ENCODE results near the gene IL22RA1.

The IL22RA1 gene

DNA sequence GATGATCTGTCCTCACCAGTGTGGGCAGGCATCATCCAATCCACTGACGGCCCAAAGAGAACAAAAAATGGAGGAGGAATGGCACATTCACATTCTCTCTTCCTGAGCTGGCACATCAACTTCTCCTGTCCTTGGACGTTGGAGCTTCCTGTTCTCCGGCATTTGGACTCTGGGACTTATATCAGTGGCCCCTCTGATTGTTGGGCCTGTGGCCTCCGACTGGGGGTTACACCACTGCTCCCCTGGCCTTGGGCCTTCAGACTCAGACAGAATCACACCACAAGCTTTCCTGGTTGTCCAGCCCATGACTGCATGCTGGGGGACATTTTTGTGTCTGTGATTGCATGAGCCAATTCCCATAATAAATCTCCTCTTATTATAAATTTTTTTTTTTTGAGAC, 24.1 kb upstream of the IL22RA1 start:
- H3K4me1 ChIP-seq (ENCODE audit: control insufficient read depth, insufficient read depth, low read length, poor library complexity, severe bottlenecking): no peaks in the 10 kb centered on the region

DNA sequence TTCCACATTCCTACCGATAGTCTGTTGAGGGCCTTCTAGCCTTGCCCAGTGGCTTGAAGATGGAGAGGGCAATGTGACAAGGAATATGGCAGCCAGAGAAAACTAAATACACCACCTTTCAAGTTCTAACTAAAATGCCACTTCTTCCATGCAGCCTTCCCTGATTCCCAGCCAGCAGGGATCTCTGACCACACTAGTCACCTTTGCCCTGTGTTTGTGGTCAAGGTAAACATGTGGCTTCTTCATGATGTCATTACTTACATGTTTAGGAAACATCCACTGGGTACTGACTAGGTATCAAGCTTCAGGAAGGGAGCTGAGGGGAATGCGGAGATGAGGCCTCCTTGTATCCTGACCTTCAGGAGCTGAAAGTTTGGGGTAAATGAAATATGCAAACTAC, 22.6 kb upstream of the IL22RA1 start:
- Histone ChIP-seq H3K4me3 (ENCODE audit: insufficient read depth, low read depth, low read length, poor library complexity, severe bottlenecking) (no peak overlapping the region), H3K27ac (ENCODE audit: insufficient read depth, low read length, poor library complexity, severe bottlenecking) (no peak overlapping the region), H3K4me1 (ENCODE audit: control insufficient read depth, insufficient read depth, low read length, poor library complexity, severe bottlenecking) (no peaks in the 10 kb centered on the region), H3K36me3 (ENCODE audit: control insufficient read depth, insufficient read depth, low read length) (no peaks in the 10 kb centered on the region), H3K9me3 (ENCODE audit: control insufficient read depth, low read length) (no peaks in the 10 kb centered on the region), H3K27me3 (replicated peaks; ENCODE audit: control insufficient read depth, insufficient read depth, low read length, poor library complexity, severe bottlenecking) (no peaks in the 10 kb centered on the region)
- DNase-seq: no peak

More for the DNA sequence above, 24.1 kb upstream of the IL22RA1 start:
- H3K9me3 ChIP-seq (ENCODE audit: control insufficient read depth, low read length): no peaks in the 10 kb centered on the region
- DNase-seq: no peak
- no peak overlapping the region for H3K27ac ChIP-seq (ENCODE audit: insufficient read depth, low read length, poor library complexity, severe bottlenecking)
- no peaks in the 10 kb centered on the region for H3K36me3 ChIP-seq (ENCODE audit: control insufficient read depth, insufficient read depth, low read length)
- no peaks in the 10 kb centered on the region for H3K27me3 ChIP-seq (replicated peaks; ENCODE audit: control insufficient read depth, insufficient read depth, low read length, poor library complexity, severe bottlenecking)
- H3K4me3 ChIP-seq (ENCODE audit: insufficient read depth, low read depth, low read length, poor library complexity, severe bottlenecking): no peak overlapping the region

DNA sequence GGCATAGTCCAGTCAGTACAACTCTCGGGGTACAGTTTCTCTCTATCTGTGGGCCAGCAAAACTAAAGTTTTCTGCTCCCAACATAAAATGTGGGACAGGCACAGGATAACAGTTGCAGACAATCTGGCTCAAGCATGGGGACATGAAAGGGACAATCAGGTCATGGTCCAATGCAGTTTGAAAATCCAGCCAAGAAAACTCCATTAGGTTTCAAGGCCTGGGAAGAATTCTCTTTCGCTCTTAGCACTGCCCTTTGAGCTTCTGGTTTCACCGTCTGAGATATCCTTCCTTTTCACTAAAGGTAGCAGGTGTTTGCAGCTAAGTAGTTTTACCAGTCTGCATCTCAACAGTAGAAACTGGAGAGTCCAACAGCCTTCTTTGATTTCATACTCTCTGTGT, 21.1 kb upstream of the IL22RA1 start:
- H3K36me3 ChIP-seq (ENCODE audit: control insufficient read depth, insufficient read depth, low read length): peaks cover 3% of the 10 kb centered on the region
- H3K27me3 ChIP-seq (replicated peaks; ENCODE audit: control insufficient read depth, insufficient read depth, low read length, poor library complexity, severe bottlenecking): no peaks in the 10 kb centered on the region
- no peak overlapping the region for H3K4me3 ChIP-seq (ENCODE audit: insufficient read depth, low read depth, low read length, poor library complexity, severe bottlenecking)
- DNase-seq: no peak
- no peaks in the 10 kb centered on the region for H3K9me3 ChIP-seq (ENCODE audit: control insufficient read depth, low read length)
- H3K4me1 ChIP-seq (ENCODE audit: control insufficient read depth, insufficient read depth, low read length, poor library complexity, severe bottlenecking): no peaks in the 10 kb centered on the region
- H3K27ac ChIP-seq (ENCODE audit: insufficient read depth, low read length, poor library complexity, severe bottlenecking): no peak overlapping the region

DNA sequence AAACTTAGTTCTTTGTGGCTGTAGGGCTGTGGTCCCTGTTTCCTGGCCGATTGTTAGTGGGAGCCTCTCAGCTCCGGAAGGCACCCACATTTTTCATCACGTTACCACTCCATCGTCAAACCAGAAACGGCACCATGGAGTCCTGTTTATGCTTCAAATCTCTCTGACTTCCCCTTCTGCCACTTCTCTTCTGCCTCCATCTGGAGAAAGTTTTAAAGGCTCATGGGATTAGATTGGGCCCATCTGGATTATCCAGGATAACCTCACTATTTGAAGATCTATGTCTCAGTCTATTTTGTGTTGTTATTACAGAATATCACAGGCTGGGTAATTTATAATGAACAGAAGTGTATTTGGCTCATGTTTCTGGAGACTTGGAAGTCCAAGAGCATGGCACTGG, 19.3 kb upstream of the IL22RA1 start:
- Histone ChIP-seq H3K27me3 (replicated peaks; ENCODE audit: control insufficient read depth, insufficient read depth, low read length, poor library complexity, severe bottlenecking) (no peaks in the 10 kb centered on the region), H3K9me3 (ENCODE audit: control insufficient read depth, low read length) (no peaks in the 10 kb centered on the region), H3K27ac (ENCODE audit: insufficient read depth, low read length, poor library complexity, severe bottlenecking) (no peak overlapping the region), H3K4me3 (ENCODE audit: insufficient read depth, low read depth, low read length, poor library complexity, severe bottlenecking) (no peak overlapping the region), H3K36me3 (ENCODE audit: control insufficient read depth, insufficient read depth, low read length) (peaks cover 6% of the 10 kb centered on the region), H3K4me1 (ENCODE audit: control insufficient read depth, insufficient read depth, low read length, poor library complexity, severe bottlenecking) (no peaks in the 10 kb centered on the region)
- DNase-seq: no peak

DNA sequence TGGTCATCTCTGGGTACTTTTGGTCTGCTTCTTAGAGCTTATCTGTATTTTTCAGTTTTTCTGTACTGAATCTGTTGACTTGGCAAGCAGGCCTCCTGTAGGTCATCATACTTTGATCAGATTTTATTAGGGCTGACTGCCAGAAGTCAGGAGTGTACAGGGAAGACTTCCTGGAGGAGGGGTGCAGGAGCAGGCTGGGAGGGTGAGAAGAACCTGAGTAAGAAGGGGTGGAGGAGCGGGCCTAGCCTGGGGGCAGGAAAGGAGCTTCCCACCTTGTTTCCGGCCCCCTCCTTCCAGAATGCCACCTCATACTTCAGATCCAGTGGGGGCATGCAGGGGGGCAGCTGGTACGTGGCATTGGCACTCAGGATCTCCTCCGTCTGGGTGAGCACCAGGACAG, 18.3 kb upstream of the IL22RA1 start:
- Histone ChIP-seq H3K36me3 (ENCODE audit: control insufficient read depth, insufficient read depth, low read length) (peaks cover 6% of the 10 kb centered on the region), H3K27me3 (replicated peaks; ENCODE audit: control insufficient read depth, insufficient read depth, low read length, poor library complexity, severe bottlenecking) (no peaks in the 10 kb centered on the region), H3K9me3 (ENCODE audit: control insufficient read depth, low read length) (no peaks in the 10 kb centered on the region), H3K4me1 (ENCODE audit: control insufficient read depth, insufficient read depth, low read length, poor library complexity, severe bottlenecking) (no peaks in the 10 kb centered on the region), H3K27ac (ENCODE audit: insufficient read depth, low read length, poor library complexity, severe bottlenecking) (no peak overlapping the region), H3K4me3 (ENCODE audit: insufficient read depth, low read depth, low read length, poor library complexity, severe bottlenecking) (no peak overlapping the region)
- no peak for DNase-seq

DNA sequence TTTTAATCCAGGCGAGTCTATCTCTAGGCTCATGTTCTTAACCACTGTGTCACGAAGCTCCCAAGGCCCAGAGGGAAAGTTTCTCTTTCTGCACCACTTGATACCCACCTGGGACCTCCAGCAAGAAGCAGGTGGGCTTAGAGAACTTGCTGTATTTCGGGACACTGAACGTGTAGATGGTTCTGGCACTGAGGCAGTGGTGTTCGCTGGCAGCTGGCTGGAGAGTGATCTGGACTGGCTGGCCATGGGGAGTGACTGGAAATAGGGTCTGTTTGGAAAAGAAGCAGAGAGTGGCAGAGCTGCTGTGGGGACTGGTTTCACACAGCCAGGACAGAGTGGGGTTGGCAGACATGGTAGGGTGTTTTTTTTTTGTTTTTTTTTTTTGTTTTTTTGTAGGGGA, 16.4 kb upstream of the IL22RA1 start:
- no peaks in the 10 kb centered on the region for H3K9me3 ChIP-seq (ENCODE audit: control insufficient read depth, low read length)
- H3K4me1 ChIP-seq (ENCODE audit: control insufficient read depth, insufficient read depth, low read length, poor library complexity, severe bottlenecking): no peaks in the 10 kb centered on the region

DNA sequence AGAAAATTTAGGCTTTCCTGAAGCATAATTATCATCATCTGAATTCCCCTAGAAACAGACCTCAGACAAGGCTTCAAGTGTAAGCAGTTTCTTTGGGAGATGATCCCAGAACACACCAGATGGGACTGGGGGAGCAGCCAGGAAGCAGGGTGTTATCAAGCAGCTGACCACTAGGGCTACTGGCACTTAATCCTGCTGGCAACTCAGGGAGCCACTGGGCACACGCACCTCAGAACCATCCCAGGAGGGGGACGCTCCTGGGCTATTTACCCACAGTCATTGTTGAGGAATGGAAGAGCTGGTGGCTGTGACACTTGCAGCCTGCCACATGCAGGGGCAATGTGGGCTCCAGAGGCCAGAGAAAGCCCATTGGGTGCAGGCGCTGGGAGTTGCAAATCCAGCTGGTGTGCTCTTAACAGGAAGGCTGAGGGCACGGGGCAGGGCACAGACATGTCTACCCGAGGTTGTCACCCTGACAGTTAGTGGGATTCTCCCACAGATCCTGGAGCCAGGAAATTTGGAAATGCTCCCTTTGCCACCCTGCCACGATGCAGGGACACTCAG, 15.1 kb upstream of the IL22RA1 start:
- Histone ChIP-seq H3K4me1 (ENCODE audit: control insufficient read depth, insufficient read depth, low read length, poor library complexity, severe bottlenecking) (no peaks in the 10 kb centered on the region), H3K27ac (ENCODE audit: insufficient read depth, low read length, poor library complexity, severe bottlenecking) (no peak overlapping the region), H3K9me3 (ENCODE audit: control insufficient read depth, low read length) (no peaks in the 10 kb centered on the region), H3K27me3 (replicated peaks; ENCODE audit: control insufficient read depth, insufficient read depth, low read length, poor library complexity, severe bottlenecking) (no peaks in the 10 kb centered on the region), H3K36me3 (ENCODE audit: control insufficient read depth, insufficient read depth, low read length) (peaks cover 6% of the 10 kb centered on the region), H3K4me3 (ENCODE audit: insufficient read depth, low read depth, low read length, poor library complexity, severe bottlenecking) (no peak overlapping the region)
- no peak for DNase-seq

More for the DNA sequence above, 16.4 kb upstream of the IL22RA1 start:
- no peaks in the 10 kb centered on the region for H3K27me3 ChIP-seq (replicated peaks; ENCODE audit: control insufficient read depth, insufficient read depth, low read length, poor library complexity, severe bottlenecking)
- H3K27ac ChIP-seq (ENCODE audit: insufficient read depth, low read length, poor library complexity, severe bottlenecking): no peak overlapping the region
- H3K4me3 ChIP-seq (ENCODE audit: insufficient read depth, low read depth, low read length, poor library complexity, severe bottlenecking): no peak overlapping the region
- H3K36me3 ChIP-seq (ENCODE audit: control insufficient read depth, insufficient read depth, low read length): peaks cover 6% of the 10 kb centered on the region
- no peak for DNase-seq

DNA sequence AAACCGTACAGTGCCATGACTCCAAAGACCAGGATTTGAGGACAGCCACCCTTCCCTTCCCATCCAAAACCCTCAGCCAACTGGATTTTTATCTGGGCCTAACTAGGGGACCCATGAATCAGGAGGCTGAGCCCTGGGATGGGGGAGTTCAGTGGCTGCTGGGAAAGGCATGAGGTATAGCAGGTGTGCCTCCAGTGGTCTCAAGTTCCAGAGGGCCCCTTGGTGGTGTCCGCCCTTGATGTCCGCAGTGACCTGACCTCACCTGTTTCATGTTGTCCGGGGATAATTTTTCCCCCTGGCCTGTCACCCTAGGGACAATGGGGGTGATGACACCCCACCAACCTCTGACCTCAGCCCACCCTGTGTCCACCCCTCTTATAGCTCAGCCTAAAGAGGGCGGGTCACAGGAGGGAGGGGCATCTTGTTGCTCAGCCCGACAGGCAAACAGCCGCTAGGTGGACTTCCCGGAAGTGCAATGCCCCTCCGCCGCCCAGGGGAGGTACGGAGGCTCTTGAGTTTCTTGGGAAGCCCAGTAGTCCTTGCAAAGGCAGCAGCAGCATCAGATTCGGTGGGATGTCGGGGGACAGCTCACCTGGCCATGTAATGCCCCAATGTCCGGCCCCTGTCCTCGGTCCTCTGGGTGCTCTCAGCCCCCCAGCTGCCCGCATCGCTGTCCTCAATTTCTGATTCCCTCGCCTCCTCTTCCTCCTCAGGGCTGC, 13.8 kb upstream of the IL22RA1 start:
- DNase-seq: no peak
- H3K4me3 ChIP-seq (ENCODE audit: insufficient read depth, low read depth, low read length, poor library complexity, severe bottlenecking): no peak overlapping the region
- H3K27me3 ChIP-seq (replicated peaks; ENCODE audit: control insufficient read depth, insufficient read depth, low read length, poor library complexity, severe bottlenecking): no peaks in the 10 kb centered on the region
- no peak overlapping the region for H3K27ac ChIP-seq (ENCODE audit: insufficient read depth, low read length, poor library complexity, severe bottlenecking)
- peaks cover 6% of the 10 kb centered on the region for H3K36me3 ChIP-seq (ENCODE audit: control insufficient read depth, insufficient read depth, low read length)
- H3K4me1 ChIP-seq (ENCODE audit: control insufficient read depth, insufficient read depth, low read length, poor library complexity, severe bottlenecking): no peaks in the 10 kb centered on the region
- H3K9me3 ChIP-seq (ENCODE audit: control insufficient read depth, low read length): no peaks in the 10 kb centered on the region

DNA sequence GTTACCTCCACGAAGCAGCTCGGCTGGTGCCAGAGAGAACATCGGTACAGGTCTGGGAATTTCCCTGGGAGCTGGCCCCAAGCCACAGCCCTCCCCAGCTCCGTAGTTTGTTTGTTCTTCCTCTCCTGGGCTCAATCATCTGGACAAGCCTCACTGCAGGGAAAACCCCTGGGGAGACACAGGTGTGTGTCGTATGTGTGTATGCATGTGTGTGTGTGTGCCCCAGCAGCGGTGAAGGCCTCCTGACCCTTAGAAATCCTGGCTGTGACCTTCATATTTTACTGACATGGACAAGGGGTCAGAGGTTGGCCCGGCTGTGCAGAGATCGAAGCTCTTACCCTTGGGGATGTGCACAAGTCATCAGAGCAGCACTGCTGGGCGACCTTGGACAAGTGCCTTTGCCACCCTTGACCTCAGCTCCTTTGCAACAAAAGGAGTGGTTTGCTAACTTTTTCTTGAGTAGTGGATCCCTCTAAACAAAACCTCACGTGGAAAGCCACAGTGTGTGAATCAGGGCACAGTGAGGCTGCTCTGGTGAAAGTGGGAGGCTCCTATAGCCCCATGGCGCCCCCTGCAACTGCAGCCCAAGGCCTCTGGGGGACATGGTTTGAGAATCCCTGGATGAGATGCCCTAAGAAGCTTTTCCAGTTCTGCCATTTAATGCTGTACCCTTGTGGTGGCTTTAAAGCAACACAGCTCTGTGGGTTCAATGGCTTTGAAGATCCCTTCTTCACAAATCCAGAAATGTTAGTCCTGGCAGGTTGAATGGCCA, 12.3 kb upstream of the IL22RA1 start:
- H3K9me3 ChIP-seq (ENCODE audit: control insufficient read depth, low read length): no peaks in the 10 kb centered on the region
- peaks cover 6% of the 10 kb centered on the region for H3K36me3 ChIP-seq (ENCODE audit: control insufficient read depth, insufficient read depth, low read length)
- no peak overlapping the region for H3K27ac ChIP-seq (ENCODE audit: insufficient read depth, low read length, poor library complexity, severe bottlenecking)

DNA sequence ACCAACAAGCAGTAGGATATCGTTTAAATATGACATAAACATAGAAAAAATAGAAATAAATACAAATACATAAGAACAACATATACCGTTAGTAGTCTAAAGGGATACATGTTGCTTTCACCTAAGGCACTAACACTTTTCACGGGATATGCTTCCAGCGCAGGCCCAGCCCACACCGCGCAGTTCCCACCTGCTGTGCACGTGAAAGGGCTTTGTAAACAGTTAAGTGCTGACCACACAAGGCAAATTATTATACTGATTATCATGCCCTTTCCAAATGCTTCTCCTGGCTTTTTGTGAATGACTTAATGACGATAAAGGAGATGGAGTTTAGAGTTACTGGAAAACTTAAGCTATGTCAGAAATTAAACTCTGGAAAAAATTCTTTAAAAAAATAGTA, 11.3 kb upstream of the IL22RA1 start:
- Histone ChIP-seq H3K27me3 (replicated peaks; ENCODE audit: control insufficient read depth, insufficient read depth, low read length, poor library complexity, severe bottlenecking) (no peaks in the 10 kb centered on the region), H3K9me3 (ENCODE audit: control insufficient read depth, low read length) (no peaks in the 10 kb centered on the region), H3K27ac (ENCODE audit: insufficient read depth, low read length, poor library complexity, severe bottlenecking) (no peak overlapping the region), H3K36me3 (ENCODE audit: control insufficient read depth, insufficient read depth, low read length) (peaks cover 5% of the 10 kb centered on the region), H3K4me1 (ENCODE audit: control insufficient read depth, insufficient read depth, low read length, poor library complexity, severe bottlenecking) (peaks cover 8% of the 10 kb centered on the region), H3K4me3 (ENCODE audit: insufficient read depth, low read depth, low read length, poor library complexity, severe bottlenecking) (no peak overlapping the region)
- DNase-seq: no peak

More for the DNA sequence above, 12.3 kb upstream of the IL22RA1 start:
- DNase-seq: no peak
- Histone ChIP-seq H3K4me3 (ENCODE audit: insufficient read depth, low read depth, low read length, poor library complexity, severe bottlenecking) (no peak overlapping the region), H3K4me1 (ENCODE audit: control insufficient read depth, insufficient read depth, low read length, poor library complexity, severe bottlenecking) (peaks cover 5% of the 10 kb centered on the region), H3K27me3 (replicated peaks; ENCODE audit: control insufficient read depth, insufficient read depth, low read length, poor library complexity, severe bottlenecking) (no peaks in the 10 kb centered on the region)
